Stimulated activated CD4-positive, alpha-beta T cell treated with anti-CD3 and anti-CD28 coated beads, Interleukin-1b, Interleukin-23, amount 100 ng/mL, for 24 hours (primary cell): ENCODE measurements around the gene VPS39.
"Not testable (repeated sequence)": the region's sequence is repeated elsewhere in the genome, so short reads cannot be mapped to it uniquely, and the experiment has no call there.

Source experiments
- DNase-seq, 4 experiments: peaks; one replicate each; pipeline ENCODE4 v3.0.0-alpha.2; 2020; ENCODE audit warnings: low read depth in 4 of 4, low spot score in 1 of 4

The VPS39 gene

DNA sequence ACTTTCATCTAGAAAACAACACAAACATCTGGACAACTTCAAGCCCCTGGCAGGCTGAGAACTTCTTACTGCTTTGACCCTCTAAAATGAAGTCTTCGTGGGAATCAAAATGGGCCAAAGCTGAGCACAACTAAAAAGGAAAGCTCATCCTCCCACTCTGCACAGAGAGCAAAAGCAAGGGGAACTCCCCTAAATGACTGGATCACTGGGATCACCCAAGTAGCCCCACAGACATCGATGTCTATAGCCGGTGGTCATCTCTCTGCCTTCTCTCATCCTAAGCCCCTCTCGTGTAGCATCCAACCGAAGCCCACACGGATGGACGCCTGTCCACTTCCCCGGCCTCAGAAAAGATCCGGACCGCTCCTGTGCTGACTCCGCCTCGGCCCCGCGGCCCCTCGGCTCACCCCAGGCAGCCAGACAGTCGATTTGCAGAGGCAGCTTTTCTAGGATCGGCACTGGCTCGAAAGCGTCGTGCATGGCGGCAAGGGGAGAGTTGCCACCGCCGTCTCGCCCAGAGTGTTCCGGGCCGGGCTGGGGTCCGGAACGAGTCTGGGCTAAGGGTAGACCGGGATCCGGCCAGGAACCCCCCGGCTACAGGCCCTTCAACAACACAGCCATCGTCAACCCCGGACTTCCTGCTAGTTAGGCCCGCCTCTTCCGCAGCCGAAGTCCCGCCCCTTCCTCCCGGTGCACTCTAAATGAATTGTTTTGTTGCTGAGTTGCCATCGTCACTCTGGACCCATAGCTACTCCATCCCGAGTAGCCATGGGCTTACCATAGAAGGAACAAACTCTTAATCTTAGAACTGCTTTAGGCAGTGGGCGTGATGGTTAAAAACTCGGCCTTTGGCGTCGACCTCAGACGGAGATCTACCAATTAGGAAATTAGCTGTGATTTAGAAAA lies at the start of gene VPS39:
TSS of gene VPS39 (minus strand) at position 631 of the 906 bp plus-strand sequence. CDS start at position 480, 151 bp downstream.
- DNase-seq, result peak; percentile 63 to 70 (median 66)

GRCh38 chr15:42253300-42253699 lies 45.2 kb upstream of the VPS39 start:
- DNase-seq, result no peak

- DNase-seq, result no peak
Measured at GRCh38 chr15:42240823-42241222, 32.7 kb upstream of the VPS39 start.

- no peak for DNase-seq
Measured at GRCh38 chr15:42239528-42240182, 31.6 kb upstream of the VPS39 start.

- DNase-seq, result no peak
Measured at GRCh38 chr15:42233107-42233506, 25.0 kb upstream of the VPS39 start.

- DNase-seq, result no peak
Measured at GRCh38 chr15:42232606-42233005, 24.5 kb upstream of the VPS39 start.

- DNase-seq, result no peak
Measured at GRCh38 chr15:42231088-42231487, 23.0 kb upstream of the VPS39 start.

DNA sequence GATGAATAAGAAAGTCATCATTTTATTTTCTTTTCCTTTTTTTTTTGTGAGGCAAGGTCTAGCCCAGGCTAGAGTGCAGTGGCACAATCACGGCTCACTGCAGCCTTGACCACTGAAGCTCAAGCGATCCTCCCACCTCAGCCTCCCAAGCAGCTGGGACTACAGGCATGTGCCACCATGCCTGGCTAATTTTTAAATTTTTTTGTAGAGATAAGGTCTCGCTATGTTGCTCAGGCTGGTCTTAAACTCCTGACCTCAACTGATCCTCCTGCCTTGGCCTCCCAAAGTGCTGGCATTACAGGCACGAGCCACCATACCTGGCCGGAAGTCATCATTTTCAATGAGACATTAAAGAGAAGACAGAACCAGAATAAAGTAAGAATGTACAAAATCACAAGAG lies 20.9 kb upstream of the VPS39 start:
- DNase-seq, result not testable (repeated sequence)

- DNase-seq, result no peak
Measured at GRCh38 chr15:42228036-42228435, 19.9 kb upstream of the VPS39 start.

- no peak for DNase-seq
Measured at GRCh38 chr15:42226648-42227047, 18.5 kb upstream of the VPS39 start.

DNA sequence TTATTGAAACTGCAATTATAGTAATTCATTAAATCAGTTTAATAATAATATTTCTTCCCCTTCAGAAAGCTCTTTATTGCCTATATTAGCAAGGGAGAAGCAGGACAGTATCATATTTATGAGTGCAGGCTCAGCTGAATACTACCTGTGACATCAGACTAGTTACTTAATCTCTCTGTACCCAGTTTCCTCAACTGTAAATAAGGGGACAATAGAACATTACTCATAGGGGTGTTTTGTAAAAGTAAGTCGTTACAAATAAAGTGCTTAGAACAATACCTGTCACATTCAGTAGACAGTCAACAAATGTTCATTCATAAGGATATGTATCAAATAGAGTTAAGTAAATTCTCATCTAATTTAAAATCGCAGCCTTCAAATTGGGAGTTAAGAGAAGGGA lies 12.1 kb upstream of the VPS39 start:
- DNase-seq, result no peak

GRCh38 chr15:42218953-42219592 lies 11.0 kb upstream of the VPS39 start:
- DNase-seq, result no peak

DNA sequence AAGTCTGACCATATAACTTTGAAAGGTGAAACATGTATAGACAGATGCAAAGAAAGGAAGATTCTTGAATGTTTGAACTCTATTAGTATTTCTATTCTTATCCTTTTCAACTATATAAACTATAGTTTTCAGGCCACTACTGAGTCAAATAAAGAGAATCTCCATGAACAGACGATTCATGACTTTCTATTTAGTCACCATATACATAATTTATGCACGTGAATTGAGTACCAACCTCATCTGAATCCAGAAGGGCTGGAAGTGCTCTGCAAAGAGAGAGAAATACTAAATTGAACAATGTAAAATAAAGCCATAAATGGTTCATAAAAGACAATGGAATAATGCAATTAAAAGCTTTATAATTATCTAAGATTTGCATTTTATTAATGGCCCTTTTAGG lies 9.5 kb upstream of the VPS39 start:
- DNase-seq, result no peak

GRCh38 chr15:42215913-42216829 lies 8.1 kb upstream of the VPS39 start:
- DNase-seq, result no peak

DNA sequence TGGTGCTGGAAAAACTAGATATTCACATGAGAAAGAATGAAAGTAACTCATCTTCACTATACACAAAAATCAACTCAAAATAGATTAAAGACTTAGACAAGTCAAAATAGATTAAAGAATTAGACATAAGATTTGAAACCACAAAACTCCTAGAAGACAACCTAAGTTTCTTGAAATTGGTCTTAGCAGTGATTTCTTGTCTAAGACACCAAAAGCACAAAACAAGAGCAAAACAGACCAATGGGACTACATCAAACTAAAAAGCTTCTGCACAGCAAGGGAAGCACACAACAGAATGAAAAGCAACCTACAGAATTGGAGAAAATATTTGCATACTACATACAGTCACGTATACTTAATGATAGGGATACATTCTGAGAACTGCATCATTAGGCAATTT lies 6.5 kb upstream of the VPS39 start:
- no peak for DNase-seq

DNA sequence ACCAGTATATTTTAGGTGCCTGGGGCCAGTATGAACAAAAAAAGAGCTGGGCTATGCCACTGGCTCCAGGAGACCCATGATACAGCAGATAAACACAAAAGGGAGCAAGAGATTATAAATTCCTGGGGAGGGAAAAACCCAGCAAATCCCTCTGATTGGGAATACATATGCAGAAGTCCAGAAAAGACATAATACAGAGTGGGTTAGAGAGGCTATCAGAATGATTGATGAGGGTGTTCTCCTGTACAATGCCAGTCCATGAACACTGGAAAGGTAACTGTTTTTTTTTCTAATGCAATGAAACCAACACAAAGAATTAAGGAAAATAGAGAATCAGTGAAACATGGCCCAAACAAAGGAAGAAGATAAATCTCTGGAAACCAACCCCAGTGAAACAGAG lies 5.4 kb upstream of the VPS39 start:
- no peak for DNase-seq

GRCh38 chr15:42210696-42211095 lies 2.6 kb upstream of the VPS39 start:
- DNase-seq, result no peak

DNA sequence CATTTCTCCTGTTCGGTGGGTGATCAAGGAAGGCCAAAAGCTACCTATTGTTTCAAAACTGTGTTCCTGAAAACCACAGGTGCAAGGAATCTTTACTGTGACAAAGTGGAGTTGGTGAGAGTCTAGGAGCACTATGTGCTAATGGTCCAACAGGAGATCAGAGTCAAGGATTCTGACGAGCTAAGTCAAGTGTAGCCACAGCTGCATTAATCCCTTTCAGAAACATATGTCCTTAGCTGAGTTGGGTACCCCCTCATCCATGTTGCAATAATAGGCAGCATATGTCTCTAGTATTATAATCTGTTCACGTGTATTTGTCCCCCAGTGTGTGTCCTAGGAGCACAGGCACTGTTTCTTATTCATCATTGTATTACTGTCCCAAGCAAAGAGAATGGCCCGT lies 1.7 kb downstream of the VPS39 start:
- no peak for DNase-seq

GRCh38 chr15:42203891-42204290 lies 4.2 kb downstream of the VPS39 start:
- no peak for DNase-seq

DNA sequence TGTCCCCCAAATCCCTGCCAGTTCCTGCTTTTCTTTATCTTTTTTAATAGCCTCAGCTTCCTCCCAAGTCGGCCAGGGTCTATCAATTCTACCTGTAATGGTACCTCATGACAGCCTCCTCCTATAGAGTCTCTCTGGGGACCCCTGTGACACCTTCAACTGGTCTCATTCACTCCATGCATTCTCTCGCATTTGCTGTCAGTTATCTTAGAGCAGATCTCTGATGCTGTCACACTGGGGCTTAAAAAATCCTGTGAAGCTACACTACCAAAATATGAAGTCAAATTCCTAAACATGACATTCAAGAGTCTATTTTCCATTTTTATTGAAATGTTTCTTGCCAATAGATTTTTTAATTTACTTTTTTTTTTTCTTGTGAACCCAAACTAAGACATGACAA lies 5.5 kb downstream of the VPS39 start:
- no peak for DNase-seq

DNA sequence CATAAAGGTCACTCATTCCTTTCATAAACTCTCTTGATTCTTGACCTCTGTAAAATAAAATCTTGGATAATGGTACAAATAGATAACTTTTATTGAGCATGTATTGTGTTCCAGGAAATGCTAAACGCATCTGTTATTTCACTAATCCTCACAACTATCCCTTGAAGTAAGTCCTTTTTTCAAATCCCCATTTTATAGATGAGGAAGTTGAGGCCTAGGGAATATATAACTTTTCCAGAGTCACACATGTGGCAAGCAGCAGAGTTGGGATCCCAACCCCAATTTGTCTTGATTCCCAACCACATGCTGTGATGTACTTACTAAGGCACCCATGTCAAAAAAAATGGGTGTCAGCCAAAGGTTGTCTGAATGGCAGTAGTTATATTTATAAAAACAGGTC lies 6.3 kb downstream of the VPS39 start:
- DNase-seq, result no peak
